ENCODE results near the gene PRPS1. TPM values are rescaled to one million over a fixed set of nuclear protein-coding genes. Genes with fewer than 3 reads are reported as not detected.

PRPS1 gene
- total RNA-seq, 1 donor from 2014 or later: 112 TPM

GRCh38 chrX:107610667-107611066, 17.6 kb upstream of the PRPS1 start:
- DNase-seq: no peak
- no peak overlapping the region for H3K4me3 Mint-ChIP-seq
- no peaks in the 10 kb centered on the region for H3K36me3 Mint-ChIP-seq (ENCODE audit: low read depth)
- intact Hi-C loops (cut with micrococcal nuclease): no loop called here
- no peaks in the 10 kb centered on the region for H3K4me1 Mint-ChIP-seq
- no peaks in the 10 kb centered on the region for H3K27me3 Mint-ChIP-seq
- no peak overlapping the region for H3K27ac Mint-ChIP-seq
- no peaks in the 10 kb centered on the region for H3K9me3 Mint-ChIP-seq

- no peak overlapping the region for H3K27ac Mint-ChIP-seq
- H3K36me3 Mint-ChIP-seq (ENCODE audit: low read depth): no peaks in the 10 kb centered on the region
- no peak for DNase-seq
- intact Hi-C loops (cut with micrococcal nuclease): loop anchor here (10.0 kb wide), 1 partner anchor 625 kb away; no protein-coding TSS in a partner anchor
- no peaks in the 10 kb centered on the region for H3K4me1 Mint-ChIP-seq
- H3K4me3 Mint-ChIP-seq: no peak overlapping the region
- no peaks in the 10 kb centered on the region for H3K27me3 Mint-ChIP-seq
- no peaks in the 10 kb centered on the region for H3K9me3 Mint-ChIP-seq
Measured at GRCh38 chrX:107619885-107620322, 8.4 kb upstream of the PRPS1 start.

GRCh38 chrX:107624893-107625292, 3.4 kb upstream of the PRPS1 start:
- no peak for DNase-seq
- H3K27ac Mint-ChIP-seq: no peak overlapping the region
- intact Hi-C loops (cut with micrococcal nuclease): loop anchor here (5.0 to 10.0 kb wide), 2 partner anchors 88 to 630 kb away; no protein-coding TSS in a partner anchor
- no peaks in the 10 kb centered on the region for H3K36me3 Mint-ChIP-seq (ENCODE audit: low read depth)
- H3K4me3 Mint-ChIP-seq: no peak overlapping the region
- H3K27me3 Mint-ChIP-seq: no peaks in the 10 kb centered on the region
- H3K4me1 Mint-ChIP-seq: peaks cover 6% of the 10 kb centered on the region
- no peaks in the 10 kb centered on the region for H3K9me3 Mint-ChIP-seq

GRCh38 chrX:107625739-107626138, 2.6 kb upstream of the PRPS1 start:
- H3K4me1 Mint-ChIP-seq: peaks cover 14% of the 10 kb centered on the region
- no peak overlapping the region for H3K4me3 Mint-ChIP-seq
- no peaks in the 10 kb centered on the region for H3K27me3 Mint-ChIP-seq
- no peak overlapping the region for H3K27ac Mint-ChIP-seq
- DNase-seq: no peak
- peaks cover under 1% of the 10 kb centered on the region for H3K36me3 Mint-ChIP-seq (ENCODE audit: low read depth)
- intact Hi-C loops (cut with micrococcal nuclease): loop anchor here (5.0 to 10.0 kb wide), 2 partner anchors 88 to 631 kb away; no protein-coding TSS in a partner anchor
- no peaks in the 10 kb centered on the region for H3K9me3 Mint-ChIP-seq

- H3K4me1 Mint-ChIP-seq: peaks cover 15% of the 10 kb centered on the region
- intact Hi-C loops (cut with micrococcal nuclease): loop anchor here (5.0 to 10.0 kb wide), 2 partner anchors 89 to 632 kb away; no protein-coding TSS in a partner anchor
- H3K9me3 Mint-ChIP-seq: no peaks in the 10 kb centered on the region
- H3K36me3 Mint-ChIP-seq (ENCODE audit: low read depth): peaks cover 2% of the 10 kb centered on the region
- H3K4me3 Mint-ChIP-seq: no peak overlapping the region
- no peak for DNase-seq
- H3K27me3 Mint-ChIP-seq: no peaks in the 10 kb centered on the region
- peak overlapping the region; percentile 16 for H3K27ac Mint-ChIP-seq
Measured at GRCh38 chrX:107626481-107626880, 1.8 kb upstream of the PRPS1 start.

GRCh38 chrX:107626916-107627315, 1.4 kb upstream of the PRPS1 start:
- H3K4me3 Mint-ChIP-seq: no peak overlapping the region
- H3K27ac Mint-ChIP-seq: peak overlapping the region; percentile 16
- intact Hi-C loops (cut with micrococcal nuclease): loop anchor here (5.0 to 10.0 kb wide), 2 partner anchors 90 to 632 kb away; no protein-coding TSS in a partner anchor
- peaks cover 2% of the 10 kb centered on the region for H3K36me3 Mint-ChIP-seq (ENCODE audit: low read depth)
- H3K4me1 Mint-ChIP-seq: peaks cover 15% of the 10 kb centered on the region
- no peaks in the 10 kb centered on the region for H3K9me3 Mint-ChIP-seq
- DNase-seq: no peak
- no peaks in the 10 kb centered on the region for H3K27me3 Mint-ChIP-seq

GRCh38 chrX:107628662-107629539, 591 bp downstream of the PRPS1 start:
- H3K4me3 Mint-ChIP-seq: peak overlapping the region; percentile 94
- H3K9me3 Mint-ChIP-seq: no peaks in the 10 kb centered on the region
- no peaks in the 10 kb centered on the region for H3K27me3 Mint-ChIP-seq
- peak overlapping the region; percentile 95 for H3K27ac Mint-ChIP-seq
- DNase-seq: peak; percentile 88
- H3K4me1 Mint-ChIP-seq: peaks cover 22% of the 10 kb centered on the region
- intact Hi-C loops (cut with micrococcal nuclease): loop anchor here (1.0 to 10.0 kb wide), 5 partner anchors 26 to 634 kb away; partner anchors contain the start of gene RBM41
- peaks cover 7% of the 10 kb centered on the region for H3K36me3 Mint-ChIP-seq (ENCODE audit: low read depth)

GRCh38 chrX:107629540-107629909, 1.2 kb downstream of the PRPS1 start:
- peak overlapping the region; percentile 95 for H3K27ac Mint-ChIP-seq
- H3K36me3 Mint-ChIP-seq (ENCODE audit: low read depth): peaks cover 7% of the 10 kb centered on the region
- no peaks in the 10 kb centered on the region for H3K27me3 Mint-ChIP-seq
- DNase-seq: peak; percentile 63
- H3K9me3 Mint-ChIP-seq: no peaks in the 10 kb centered on the region
- peaks cover 22% of the 10 kb centered on the region for H3K4me1 Mint-ChIP-seq
- peak overlapping the region; percentile 94 for H3K4me3 Mint-ChIP-seq
- intact Hi-C loops (cut with micrococcal nuclease): loop anchor here (2.0 to 10.0 kb wide), 4 partner anchors 25 to 635 kb away; partner anchors contain the start of gene RBM41

GRCh38 chrX:107630031-107630689, 1.9 kb downstream of the PRPS1 start:
- no peak for DNase-seq
- no peaks in the 10 kb centered on the region for H3K27me3 Mint-ChIP-seq
- peaks cover 22% of the 10 kb centered on the region for H3K4me1 Mint-ChIP-seq
- H3K36me3 Mint-ChIP-seq (ENCODE audit: low read depth): peaks cover 7% of the 10 kb centered on the region
- intact Hi-C loops (cut with micrococcal nuclease): no loop called here
- H3K4me3 Mint-ChIP-seq: peak overlapping the region; percentile 94
- no peaks in the 10 kb centered on the region for H3K9me3 Mint-ChIP-seq
- no peak overlapping the region for H3K27ac Mint-ChIP-seq

GRCh38 chrX:107632346-107632745, 4.0 kb downstream of the PRPS1 start:
- Mint-ChIP-seq H3K4me3 (no peak overlapping the region), H3K4me1 (peaks cover 22% of the 10 kb centered on the region), H3K9me3 (no peaks in the 10 kb centered on the region), H3K27me3 (no peaks in the 10 kb centered on the region), H3K36me3 (ENCODE audit: low read depth) (peaks cover 9% of the 10 kb centered on the region), H3K27ac (no peak overlapping the region)
- intact Hi-C loops (cut with micrococcal nuclease): no loop called here
- DNase-seq: no peak

- no peaks in the 10 kb centered on the region for H3K27me3 Mint-ChIP-seq
- H3K36me3 Mint-ChIP-seq (ENCODE audit: low read depth): peaks cover 52% of the 10 kb centered on the region
- H3K27ac Mint-ChIP-seq: no peak overlapping the region
- no peaks in the 10 kb centered on the region for H3K9me3 Mint-ChIP-seq
- intact Hi-C loops (cut with micrococcal nuclease): no loop called here
- no peak for DNase-seq
- H3K4me1 Mint-ChIP-seq: no peaks in the 10 kb centered on the region
- no peak overlapping the region for H3K4me3 Mint-ChIP-seq
Measured at GRCh38 chrX:107646735-107647134, 18.4 kb downstream of the PRPS1 start.

GRCh38 chrX:107648332-107648731, 20.0 kb downstream of the PRPS1 start:
- Mint-ChIP-seq H3K4me1 (no peaks in the 10 kb centered on the region), H3K27me3 (no peaks in the 10 kb centered on the region), H3K4me3 (no peak overlapping the region), H3K9me3 (no peaks in the 10 kb centered on the region), H3K27ac (no peak overlapping the region), H3K36me3 (ENCODE audit: low read depth) (peaks cover 42% of the 10 kb centered on the region)
- no peak for DNase-seq
- intact Hi-C loops (cut with micrococcal nuclease): no loop called here

- DNase-seq: no peak
- H3K9me3 Mint-ChIP-seq: no peaks in the 10 kb centered on the region
- no peaks in the 10 kb centered on the region for H3K27me3 Mint-ChIP-seq
- H3K4me1 Mint-ChIP-seq: peaks cover 5% of the 10 kb centered on the region
- intact Hi-C loops (cut with micrococcal nuclease): loop anchor here (2.0 to 10.0 kb wide), 3 partner anchors 26 to 420 kb away; partner anchors contain the start of gene PRPS1
- peaks cover 20% of the 10 kb centered on the region for H3K36me3 Mint-ChIP-seq (ENCODE audit: low read depth)
- no peak overlapping the region for H3K4me3 Mint-ChIP-seq
- H3K27ac Mint-ChIP-seq: no peak overlapping the region
Measured at GRCh38 chrX:107654566-107654871, 26.2 kb downstream of the PRPS1 start.
